Duodenal mucosa (tissue), 2 donors: ENCODE data around the gene OPALIN.

Experiments used
- H3K27ac ChIP-seq: one replicate; pipeline ENCODE4 v1.7.0; 2013; ENCODE audit warnings: low read depth, low read length
- H3K27me3 ChIP-seq, 2 donors: one replicate each; pipeline ENCODE4 v1.7.0; 2013; ENCODE audit warnings: low read length in 2 of 2, control low read depth in 1 of 2; ENCODE audit not compliant: insufficient read depth in 2 of 2, control insufficient read depth in 1 of 2
- H3K36me3 ChIP-seq, 2 donors: one replicate each; pipeline ENCODE4 v1.7.0; 2013; ENCODE audit warnings: low read length in 2 of 2, control low read depth in 1 of 2; ENCODE audit not compliant: insufficient read depth in 2 of 2, control insufficient read depth in 1 of 2
- H3K4me1 ChIP-seq, 2 donors: one replicate each; pipeline ENCODE4 v1.7.0; 2013; ENCODE audit warnings: low read length in 2 of 2, control low read depth in 1 of 2; ENCODE audit not compliant: insufficient read depth in 2 of 2, control insufficient read depth in 1 of 2
- H3K4me3 ChIP-seq, 2 donors: one replicate each; pipeline ENCODE4 v1.7.0; 2013; ENCODE audit warnings: low read length in 2 of 2, low read depth in 1 of 2
- H3K9ac ChIP-seq, 2 donors: one replicate each; pipeline ENCODE4 v1.7.0; 2013; ENCODE audit warnings: low read length in 2 of 2, low read depth in 1 of 2
- H3K9me3 ChIP-seq, 2 donors: one replicate each; pipeline ENCODE4 v1.7.0; 2013; ENCODE audit warnings: low read length in 2 of 2, control low read depth in 1 of 2; ENCODE audit not compliant: control insufficient read depth in 1 of 2

Gene OPALIN

GRCh38 chr10:96374985-96375830 is 16.4 kb upstream of the OPALIN start:
- no peaks in the 10 kb centered on the region for H3K9me3 ChIP-seq
- H3K4me1 ChIP-seq: peaks cover 8 to 11% of the 10 kb centered on the region in 2 donors
- H3K4me3 ChIP-seq: peak overlapping the region; percentile 75 to 83
- H3K27ac ChIP-seq: no peak overlapping the region
- no peaks in the 10 kb centered on the region for H3K36me3 ChIP-seq
- H3K9ac ChIP-seq: peak overlapping the region; percentile 32 to 70
- H3K27me3 ChIP-seq: peaks cover 0 to 7% of the 10 kb centered on the region in 2 donors

- peaks cover 10 to 11% of the 10 kb centered on the region in 2 donors for H3K4me1 ChIP-seq
- no peaks in the 10 kb centered on the region for H3K36me3 ChIP-seq
- peak overlapping the region in 1 of 2 donors; percentile 75 for H3K4me3 ChIP-seq
- no peak overlapping the region for H3K9ac ChIP-seq
- H3K27ac ChIP-seq: no peak overlapping the region
- peaks cover 0 to 7% of the 10 kb centered on the region in 2 donors for H3K27me3 ChIP-seq
- no peaks in the 10 kb centered on the region for H3K9me3 ChIP-seq
Measured at GRCh38 chr10:96374639-96374984, 15.8 kb upstream of the OPALIN start.

GRCh38 chr10:96374004-96374403 is 15.2 kb upstream of the OPALIN start:
- Histone ChIP-seq H3K27ac (no peak overlapping the region), H3K9me3 (no peaks in the 10 kb centered on the region), H3K4me1 (peaks cover 10 to 11% of the 10 kb centered on the region in 2 donors), H3K36me3 (no peaks in the 10 kb centered on the region), H3K4me3 (no peak overlapping the region), H3K27me3 (peaks cover 0 to 7% of the 10 kb centered on the region in 2 donors), H3K9ac (no peak overlapping the region)

- Histone ChIP-seq H3K9me3 (no peaks in the 10 kb centered on the region), H3K27ac (no peak overlapping the region), H3K9ac (no peak overlapping the region), H3K4me3 (no peak overlapping the region), H3K27me3 (peaks cover 0 to 7% of the 10 kb centered on the region in 2 donors), H3K36me3 (no peaks in the 10 kb centered on the region), H3K4me1 (peaks cover 10 to 11% of the 10 kb centered on the region in 2 donors)
Measured at GRCh38 chr10:96371356-96371755, 12.6 kb upstream of the OPALIN start.

- Histone ChIP-seq H3K4me1 (peaks cover 8 to 10% of the 10 kb centered on the region in 2 donors), H3K9me3 (no peaks in the 10 kb centered on the region), H3K36me3 (no peaks in the 10 kb centered on the region), H3K4me3 (peak overlapping the region; percentile 18 to 63), H3K27ac (no peak overlapping the region), H3K27me3 (peaks cover 0 to 7% of the 10 kb centered on the region in 2 donors), H3K9ac (peak overlapping the region in 1 of 2 donors; percentile 60)
Measured at GRCh38 chr10:96370584-96371157, 11.9 kb upstream of the OPALIN start.

GRCh38 chr10:96369890-96370583 is 11.2 kb upstream of the OPALIN start:
- peak overlapping the region in 1 of 2 donors; percentile 60 for H3K9ac ChIP-seq
- H3K9me3 ChIP-seq: no peaks in the 10 kb centered on the region
- H3K4me1 ChIP-seq: peaks cover 3 to 8% of the 10 kb centered on the region in 2 donors
- peaks cover 0 to 7% of the 10 kb centered on the region in 2 donors for H3K27me3 ChIP-seq
- no peak overlapping the region for H3K27ac ChIP-seq
- H3K4me3 ChIP-seq: peak overlapping the region; percentile 18 to 63
- H3K36me3 ChIP-seq: no peaks in the 10 kb centered on the region

GRCh38 chr10:96368971-96369370 is 10.2 kb upstream of the OPALIN start:
- Histone ChIP-seq H3K27ac (no peak overlapping the region), H3K9ac (no peak overlapping the region), H3K4me1 (peaks cover 0 to 6% of the 10 kb centered on the region in 2 donors), H3K36me3 (no peaks in the 10 kb centered on the region), H3K9me3 (no peaks in the 10 kb centered on the region), H3K27me3 (peaks cover 0 to 1% of the 10 kb centered on the region in 2 donors), H3K4me3 (no peak overlapping the region)

- Histone ChIP-seq H3K9ac (no peak overlapping the region), H3K4me1 (peaks cover 0 to 6% of the 10 kb centered on the region in 2 donors), H3K27me3 (no peaks in the 10 kb centered on the region), H3K9me3 (no peaks in the 10 kb centered on the region), H3K27ac (no peak overlapping the region), H3K4me3 (no peak overlapping the region), H3K36me3 (no peaks in the 10 kb centered on the region)
Measured at GRCh38 chr10:96367470-96367869, 8.7 kb upstream of the OPALIN start.

GRCh38 chr10:96366508-96366907 is 7.7 kb upstream of the OPALIN start:
- peaks cover 0 to 6% of the 10 kb centered on the region in 2 donors for H3K4me1 ChIP-seq
- no peak overlapping the region for H3K9ac ChIP-seq
- no peak overlapping the region for H3K4me3 ChIP-seq
- H3K36me3 ChIP-seq: no peaks in the 10 kb centered on the region
- H3K9me3 ChIP-seq: no peaks in the 10 kb centered on the region
- H3K27ac ChIP-seq: no peak overlapping the region
- no peaks in the 10 kb centered on the region for H3K27me3 ChIP-seq

GRCh38 chr10:96365571-96365970 is 6.8 kb upstream of the OPALIN start:
- H3K9ac ChIP-seq: no peak overlapping the region
- no peak overlapping the region for H3K27ac ChIP-seq

More at GRCh38 chr10:96365571-96365970, 6.8 kb upstream of the OPALIN start:
- Histone ChIP-seq H3K27me3 (no peaks in the 10 kb centered on the region), H3K4me3 (no peak overlapping the region), H3K4me1 (peaks cover 0 to 6% of the 10 kb centered on the region in 2 donors), H3K36me3 (no peaks in the 10 kb centered on the region), H3K9me3 (no peaks in the 10 kb centered on the region)
